GM18505 (cell line): ENCODE results near the gene EXPH5.

ENCODE experiments used
- ATAC-seq: cut with Tn5 transposase; IDR thresholded peaks from one replicate; pipeline ENCODE4 v1.9.1; 2021; ENCODE audit not compliant: unreplicated experiment
- POLR2A ChIP-seq: IDR thresholded peaks from 4 replicates; pipeline ENCODE4 v1.6.1; 2011; ENCODE audit warnings: borderline replicate concordance; ENCODE audit not compliant: insufficient read depth, insufficient read length; ENCODE audit errors: extremely low read depth

Gene EXPH5

GRCh38 chr11:108511851-108512474, 81.6 kb downstream of the EXPH5 start:
- no peak for ATAC-seq
- no peak for TF ChIP-seq POLR2A

GRCh38 chr11:108508653-108509593, 84.6 kb downstream of the EXPH5 start:
- TF ChIP-seq POLR2A = no peak

GRCh38 chr11:108501396-108501795, 92.2 kb downstream of the EXPH5 start:
- ATAC-seq = no peak
- no peak for TF ChIP-seq POLR2A

More at GRCh38 chr11:108508653-108509593, 84.6 kb downstream of the EXPH5 start:
- no peak for ATAC-seq

DNA sequence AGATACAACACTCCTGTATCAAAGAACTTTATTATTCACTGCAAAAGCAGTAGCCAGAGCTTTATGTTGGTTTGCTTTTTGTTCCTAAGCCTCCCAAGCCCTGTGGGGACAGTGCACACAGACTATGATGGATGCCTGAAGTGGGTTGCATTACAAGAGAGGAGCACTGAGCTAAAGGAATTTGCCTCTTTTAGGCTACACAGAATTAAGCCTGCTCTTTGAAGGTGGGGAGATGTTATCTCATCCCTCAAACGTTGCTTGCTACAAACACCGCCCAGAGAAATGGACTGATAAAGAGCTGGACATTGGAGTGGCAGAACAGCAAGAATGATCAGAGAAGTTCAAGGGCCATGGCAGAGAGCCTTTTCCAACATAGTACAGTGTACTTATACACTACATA, 92.8 kb downstream of the EXPH5 start:
- TF ChIP-seq POLR2A = no peak
- ATAC-seq = no peak

DNA sequence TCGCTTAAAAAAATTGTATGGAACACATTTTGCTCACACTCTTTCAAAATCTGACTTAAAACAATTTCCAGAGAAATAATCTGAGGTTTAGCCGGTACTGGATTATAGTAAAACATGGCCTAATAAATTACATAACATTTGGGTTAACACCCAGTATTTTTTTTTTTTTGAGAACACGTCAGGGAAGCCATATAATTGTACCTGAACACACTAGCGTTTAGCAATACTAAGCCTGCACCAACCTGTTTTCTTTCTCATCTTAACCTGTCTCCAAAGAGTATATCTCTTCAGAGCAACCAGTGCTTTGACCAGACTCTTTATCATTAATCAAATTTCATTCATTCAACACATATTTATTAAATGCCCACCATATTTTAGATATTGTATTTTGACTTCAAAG, 93.4 kb downstream of the EXPH5 start:
- ATAC-seq = no peak
- no peak for TF ChIP-seq POLR2A

GRCh38 chr11:108498816-108499408, 94.7 kb downstream of the EXPH5 start:
- no peak for TF ChIP-seq POLR2A
- ATAC-seq = no peak

- ATAC-seq = peak; percentile 51
- TF ChIP-seq POLR2A = peak; percentile 13
Observed at GRCh38 chr11:108498046-108498815, 95.3 kb downstream of the EXPH5 start, which contains the start of gene POGLUT3. POGLUT3 (minus strand) TSS chr11:108498384; CDS start chr11:108498366, 18 bp downstream.

DNA sequence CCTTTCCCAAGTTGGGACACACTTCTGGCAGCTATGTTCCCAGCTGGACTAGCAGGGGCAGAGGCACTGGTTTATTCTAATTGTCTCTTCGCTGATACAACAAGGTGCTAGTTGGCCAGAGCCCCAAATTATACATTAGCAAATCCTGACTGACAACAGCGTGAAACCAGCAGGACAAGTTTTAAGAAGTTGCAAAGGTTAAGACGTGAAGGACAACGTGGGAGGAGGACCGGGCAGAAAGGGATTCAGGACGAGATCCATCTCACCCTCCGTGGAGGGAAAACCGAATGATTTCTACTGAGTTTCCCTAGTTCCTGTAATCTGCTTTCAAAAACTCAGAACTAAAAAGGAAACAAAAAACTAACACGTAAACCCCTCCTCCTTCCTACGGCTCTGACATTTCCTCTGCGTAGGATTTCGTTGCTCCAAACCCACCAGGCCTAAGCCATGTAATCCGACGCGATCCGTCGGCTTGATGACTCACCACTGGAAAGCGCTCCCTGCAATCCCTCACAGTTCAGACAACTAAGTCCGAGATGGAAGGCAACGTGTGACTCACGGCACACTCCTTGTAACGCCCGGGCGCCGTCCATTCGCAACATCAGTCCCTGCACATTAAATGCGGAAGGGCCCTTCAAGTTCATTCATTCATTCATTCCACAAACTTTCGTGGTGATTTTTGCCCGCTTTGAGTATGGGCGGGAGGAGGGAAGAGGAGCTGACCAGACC, 96.1 kb downstream of the EXPH5 start:
- ATAC-seq = peak; percentile 59
- peak; percentile 73 for TF ChIP-seq POLR2A

DNA sequence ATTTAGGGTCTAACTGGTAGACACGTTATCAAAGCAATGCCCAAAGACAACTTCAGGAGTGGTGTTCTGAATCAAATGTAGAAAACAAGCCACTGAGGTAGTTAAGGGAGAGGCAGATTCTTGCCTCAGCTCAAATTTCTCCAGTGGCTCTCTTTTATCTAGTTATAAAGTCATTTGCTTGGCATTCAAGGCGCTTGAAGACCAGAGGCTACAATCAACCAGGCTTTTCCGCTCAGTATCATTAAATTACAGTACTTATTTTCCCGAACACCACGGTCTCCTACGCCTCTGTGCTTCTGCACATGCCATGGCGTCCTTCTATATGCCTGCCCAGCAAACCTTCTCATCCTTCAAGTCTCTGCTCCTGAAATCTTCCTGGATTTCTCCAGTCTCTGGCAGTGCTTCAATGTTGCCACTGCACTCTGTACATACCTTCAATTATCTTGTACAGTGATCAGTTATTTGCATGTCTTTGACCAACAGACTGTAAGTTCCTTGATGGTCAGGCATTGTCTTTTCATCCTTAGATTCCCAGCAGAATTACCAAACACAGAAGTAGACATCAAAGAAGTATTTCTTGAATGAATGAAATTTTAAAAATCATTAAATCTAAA, 96.8 kb downstream of the EXPH5 start:
- TF ChIP-seq POLR2A = no peak
- no peak for ATAC-seq

GRCh38 chr11:108495326-108495725, 98.2 kb downstream of the EXPH5 start:
- no peak for ATAC-seq
- no peak for TF ChIP-seq POLR2A

GRCh38 chr11:108494182-108494581, 99.4 kb downstream of the EXPH5 start:
- no peak for TF ChIP-seq POLR2A
- no peak for ATAC-seq

DNA sequence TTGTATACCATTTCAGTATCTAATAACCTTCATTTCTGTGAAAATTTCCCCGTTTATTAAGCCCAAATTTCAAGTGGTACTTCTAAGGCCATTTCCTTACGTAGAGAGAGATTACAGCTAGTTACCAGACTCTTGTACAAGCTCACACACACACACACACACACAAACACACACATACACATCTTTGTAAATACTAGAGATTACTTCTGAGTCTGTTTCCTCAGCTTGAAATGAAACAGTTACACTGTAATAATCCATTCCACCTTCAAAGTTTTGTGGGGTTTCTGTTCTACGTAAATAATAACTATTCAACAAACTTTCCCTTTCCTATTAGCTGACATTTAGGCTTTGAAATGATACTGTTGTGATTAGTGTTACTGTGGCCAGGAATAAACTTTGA, 101.6 kb downstream of the EXPH5 start:
- TF ChIP-seq POLR2A = no peak
- ATAC-seq = no peak
